GM23248 (cell line): ENCODE data around the gene PARP3. TPM values are rescaled to one million over a fixed set of nuclear protein-coding genes. Genes with fewer than 3 reads are reported as not detected.

Experiments
- DNase-seq: peaks from one replicate; pipeline ENCODE4 v3.0.0-alpha.2; 2015
- H2AFZ ChIP-seq: fragments of 200-600 bp; sonication (generic); 2 replicates; pipeline ENCODE4 v1.6.1; 2016; ENCODE audit warnings: antibody characterized with exemption
- H3F3A ChIP-seq: fragments of 200-600 bp; sonication (generic); 2 replicates; pipeline ENCODE4 v1.6.1; 2016; ENCODE audit warnings: mild to moderate bottlenecking, antibody characterized with exemption, mixed run types; ENCODE audit not compliant: insufficient read depth
- H3K27ac ChIP-seq: fragments of 200-600 bp; sonication (generic); 2 replicates; pipeline ENCODE4 v1.5.1; 2016; ENCODE audit warnings: mild to moderate bottlenecking
- H3K27me3 ChIP-seq: fragments of 200-600 bp; sonication (generic); replicated peaks from 2 replicates; pipeline ENCODE4 v1.6.1; 2016; ENCODE audit warnings: mild to moderate bottlenecking; ENCODE audit not compliant: insufficient read depth
- H3K36me3 ChIP-seq: fragments of 200-600 bp; sonication (generic); 2 replicates; pipeline ENCODE4 v1.6.1; 2016; ENCODE audit warnings: low read depth, mild to moderate bottlenecking
- H3K4me1 ChIP-seq: fragments of 200-600 bp; sonication (generic); 2 replicates; pipeline ENCODE4 v1.6.1; 2016; ENCODE audit warnings: mild to moderate bottlenecking; ENCODE audit not compliant: insufficient read depth
- H3K4me2 ChIP-seq: fragments of 200-600 bp; sonication (generic); one replicate; pipeline ENCODE4 v1.6.1; 2016; ENCODE audit warnings: mild to moderate bottlenecking; ENCODE audit not compliant: unreplicated experiment
- H3K4me3 ChIP-seq: fragments of 200-600 bp; sonication (generic); 2 replicates; pipeline ENCODE4 v1.5.1; 2016; ENCODE audit warnings: mild to moderate bottlenecking
- H3K79me2 ChIP-seq: fragments of 200-600 bp; sonication (generic); 2 replicates; pipeline ENCODE4 v1.6.1; 2016; ENCODE audit warnings: mild to moderate bottlenecking; ENCODE audit not compliant: insufficient read depth
- H3K9ac ChIP-seq: fragments of 200-600 bp; sonication (generic); 2 replicates; pipeline ENCODE4 v1.6.1; 2016; ENCODE audit warnings: mild to moderate bottlenecking
- H3K9me2 ChIP-seq: fragments of 200-600 bp; sonication (generic); 2 replicates; pipeline ENCODE4 v1.6.1; 2016; ENCODE audit warnings: mixed run types, mild to moderate bottlenecking, moderate library complexity; ENCODE audit not compliant: insufficient read depth
- H3K9me3 ChIP-seq: fragments of 200-600 bp; sonication (generic); one replicate; pipeline ENCODE4 v1.6.1; 2017; ENCODE audit warnings: low read depth
- H4K20me1 ChIP-seq: fragments of 200-600 bp; sonication (generic); 2 replicates; pipeline ENCODE4 v1.6.0; 2016; ENCODE audit not compliant: insufficient read depth
- EZH2 ChIP-seq: fragments of 200-600 bp; sonication (generic); IDR thresholded peaks from 2 replicates; pipeline ENCODE4 v1.6.1; 2018; ENCODE audit warnings: antibody characterized with exemption, mild to moderate bottlenecking; ENCODE audit not compliant: insufficient read depth, poor library complexity, severe bottlenecking
- EZH2phosphoT487 ChIP-seq: fragments of 200-600 bp; sonication (generic); IDR thresholded peaks from 2 replicates; pipeline ENCODE4 v1.6.1; 2018; ENCODE audit warnings: antibody characterized with exemption, moderate library complexity, mild to moderate bottlenecking, low read depth; ENCODE audit not compliant: insufficient read depth
- WGBS, 2 experiments: methylation state at CpG; one replicate each; pipeline ENCODE4 v1.1.6; 2015 to 2017; ENCODE audit warnings: low lambda C conversion rate in 2 of 2, low coverage in 1 of 2; ENCODE audit errors: missing lambda C conversion rate in 2 of 2; 5-methylcytosine and 5-hydroxymethylcytosine counted together
- in situ Hi-C: fragments of 300-500 bp; cut with MboI; formaldehyde crosslinking; loops from 2 replicates; pipeline ENCODE4 v1.15.0; 2020
- polyA plus RNA-seq: library from polyadenylated mRNA; unstranded; fragments of >200 nt; fragmentation: Nextera tagmentation; extraction: Ambion mirVana; gene quantifications from 2 replicates; pipeline ENCODE4 v1.2.1, GENCODE V29; 2016
- total RNA-seq: library from RNA; depleted of rRNA; stranded (reverse); fragments of >200 nt; shearing (Covaris generic); gene quantifications from 2 replicates; pipeline ENCODE4 v1.2.3, GENCODE V29; 2014

The PARP3 gene
- total and polyA plus RNA-seq, 2 experiments from 2014 or later, result 60.4 to 80.4 TPM

DNA sequence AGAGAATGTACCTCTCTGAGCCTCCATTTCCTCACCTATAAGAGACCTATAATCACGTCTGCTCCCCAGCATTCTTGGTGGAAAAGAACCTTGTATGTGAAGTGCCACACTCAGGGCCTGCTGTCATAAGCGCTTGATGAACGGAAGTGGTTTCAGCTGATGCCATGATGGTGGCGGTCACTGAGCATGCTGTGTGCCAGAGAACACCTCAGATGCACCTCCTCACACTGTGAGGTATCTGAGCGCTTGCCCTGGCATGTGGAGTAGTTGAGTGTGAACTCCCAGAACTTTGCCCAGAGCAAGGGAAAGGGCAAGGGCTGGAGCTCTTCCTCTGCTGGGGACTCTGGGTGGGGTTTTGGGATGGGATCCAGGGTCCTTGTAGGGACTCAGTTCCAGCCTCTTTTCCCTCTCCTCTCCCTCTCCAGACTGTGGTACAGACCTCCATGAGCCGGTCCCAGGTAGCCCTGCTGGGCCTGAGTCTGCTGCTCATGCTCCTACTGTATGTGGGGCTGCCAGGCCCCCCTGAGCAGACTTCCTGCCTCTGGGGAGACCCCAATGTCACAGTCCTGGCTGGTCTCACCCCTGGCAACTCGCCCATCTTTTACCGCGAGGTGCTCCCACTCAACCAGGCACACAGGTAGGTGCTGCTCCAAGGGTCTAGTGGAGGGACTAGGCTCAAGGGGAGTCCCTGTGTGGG, 35.4 kb downstream of the PARP3 start:
- Histone ChIP-seq H2AFZ (no peak overlapping the region), H3K27me3 (no peaks in the 10 kb centered on the region), H3K79me2 (peaks cover 38% of the 10 kb centered on the region), H3K4me1 (peaks cover 19% of the 10 kb centered on the region), H3K36me3 (no peaks in the 10 kb centered on the region), H3F3A (peaks cover 21% of the 10 kb centered on the region), H3K9me2 (no peaks in the 10 kb centered on the region), H3K4me2 (no peak overlapping the region), H4K20me1 (no peaks in the 10 kb centered on the region), H3K4me3 (no peak overlapping the region), H3K9ac (no peak overlapping the region), H3K9me3 (no peaks in the 10 kb centered on the region), H3K27ac (no peak overlapping the region)
- in situ Hi-C loops, result no loop called here
- 84 to 85% methylated on average over 9 of the region's 9 CpGs for WGBS, 2 experiments
- TF ChIP-seq EZH2 (no peak), EZH2phosphoT487 (no peak)
- DNase-seq, result no peak

DNA sequence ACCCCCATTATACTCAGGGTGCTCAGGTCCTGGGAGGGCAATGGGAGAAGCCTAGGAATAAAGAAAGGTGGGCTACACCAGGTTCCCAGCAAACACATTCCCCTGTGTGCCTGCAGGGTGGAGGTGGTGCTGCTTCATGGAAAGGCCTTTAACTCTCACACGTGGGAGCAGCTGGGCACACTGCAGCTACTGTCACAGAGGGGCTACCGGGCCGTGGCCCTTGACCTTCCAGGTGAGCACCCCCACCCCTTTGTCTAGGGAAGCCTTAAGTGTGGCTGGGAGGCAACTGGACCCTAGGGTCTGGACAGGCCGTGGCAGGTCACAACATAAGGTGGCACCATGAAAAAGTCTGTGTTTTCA, 36.0 kb downstream of the PARP3 start:
- in situ Hi-C loops, result no loop called here
- no peaks in the 10 kb centered on the region for H3K27me3 ChIP-seq
- no peaks in the 10 kb centered on the region for H3K9me3 ChIP-seq
- no peaks in the 10 kb centered on the region for H4K20me1 ChIP-seq
- H3K27ac ChIP-seq, result no peak overlapping the region
- no peaks in the 10 kb centered on the region for H3K9me2 ChIP-seq
- peaks cover 20% of the 10 kb centered on the region for H3K4me1 ChIP-seq
- DNase-seq, result no peak
- no peak overlapping the region for H3K9ac ChIP-seq
- TF ChIP-seq EZH2 (no peak), EZH2phosphoT487 (no peak)
- WGBS, 2 experiments, result 54 to 66% methylated on average over 4 of the region's 4 CpGs
- no peaks in the 10 kb centered on the region for H3K36me3 ChIP-seq
- H3F3A ChIP-seq, result peaks cover 24% of the 10 kb centered on the region
- H3K79me2 ChIP-seq, result peaks cover 34% of the 10 kb centered on the region
- H2AFZ ChIP-seq, result no peak overlapping the region
- H3K4me3 ChIP-seq, result no peak overlapping the region
- H3K4me2 ChIP-seq, result no peak overlapping the region

DNA sequence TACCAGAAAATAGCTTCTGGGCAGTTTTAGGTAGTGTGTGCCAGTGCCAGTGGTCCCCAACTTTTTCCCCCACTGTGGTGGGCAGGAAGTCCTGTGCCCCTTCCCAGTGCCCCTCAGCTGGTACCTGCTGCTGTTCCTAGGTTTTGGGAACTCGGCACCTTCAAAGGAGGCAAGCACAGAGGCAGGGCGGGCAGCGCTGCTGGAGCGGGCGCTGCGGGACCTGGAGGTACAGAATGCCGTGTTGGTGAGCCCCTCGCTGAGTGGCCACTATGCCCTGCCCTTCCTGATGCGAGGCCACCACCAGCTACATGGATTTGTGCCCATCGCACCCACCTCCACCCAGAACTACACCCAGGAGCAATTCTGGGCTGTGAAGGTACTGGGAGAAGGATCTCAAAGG, 38.1 kb downstream of the PARP3 start:
- H3K36me3 ChIP-seq, result no peaks in the 10 kb centered on the region
- H3K27me3 ChIP-seq, result no peaks in the 10 kb centered on the region

DNA sequence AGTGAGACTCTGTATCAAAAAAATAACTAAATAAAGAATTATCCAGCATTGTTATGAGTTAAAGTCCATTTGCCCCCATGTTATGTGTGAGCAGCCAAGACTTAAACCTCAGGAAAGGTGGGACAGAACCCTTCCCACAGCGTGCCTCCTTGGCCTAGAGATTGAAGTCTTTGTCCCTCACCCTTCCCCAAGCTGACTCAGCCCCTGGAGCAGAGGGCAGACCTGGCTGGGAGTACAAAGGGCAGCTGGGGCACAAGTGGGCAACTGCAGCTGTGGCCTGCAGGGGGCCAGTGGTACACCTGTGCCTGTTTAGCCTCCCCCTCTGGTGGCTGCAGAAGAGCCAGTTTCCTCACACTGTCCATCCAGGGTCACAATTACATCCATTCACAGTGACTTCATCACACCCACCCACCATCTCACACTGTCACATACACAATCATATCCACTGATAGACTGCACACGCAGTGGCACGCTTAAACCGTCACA, 40.2 kb downstream of the PARP3 start:
- no peaks in the 10 kb centered on the region for H3K36me3 ChIP-seq
- no peaks in the 10 kb centered on the region for H3K27me3 ChIP-seq
- H3K9me3 ChIP-seq, result no peaks in the 10 kb centered on the region
- peak overlapping the region; percentile 79 for H3K4me3 ChIP-seq
- TF ChIP-seq EZH2, result no peak
- no peak for TF ChIP-seq EZH2phosphoT487
- peaks cover 45% of the 10 kb centered on the region for H3K79me2 ChIP-seq
- no peaks in the 10 kb centered on the region for H4K20me1 ChIP-seq
- DNase-seq, result peak; percentile 59
- peak overlapping the region; percentile 96 for H3K4me2 ChIP-seq
- 3% methylated on average over 4 of the region's 4 CpGs for WGBS, 2 experiments
- in situ Hi-C loops, result no loop called here
- peaks cover 13% of the 10 kb centered on the region for H3F3A ChIP-seq
- H3K4me1 ChIP-seq, result peaks cover 18% of the 10 kb centered on the region
- peak overlapping the region; percentile 93 for H3K27ac ChIP-seq
- H2AFZ ChIP-seq, result peak overlapping the region; percentile 83
- H3K9ac ChIP-seq, result peak overlapping the region; percentile 88
- H3K9me2 ChIP-seq, result no peaks in the 10 kb centered on the region

More for the DNA sequence above, 38.1 kb downstream of the PARP3 start:
- DNase-seq, result no peak
- no peaks in the 10 kb centered on the region for H3K9me2 ChIP-seq
- H3F3A ChIP-seq, result peaks cover 27% of the 10 kb centered on the region
- H3K79me2 ChIP-seq, result peaks cover 45% of the 10 kb centered on the region
- no peaks in the 10 kb centered on the region for H3K9me3 ChIP-seq
- no peak overlapping the region for H3K4me2 ChIP-seq
- H2AFZ ChIP-seq, result no peak overlapping the region
- H3K9ac ChIP-seq, result no peak overlapping the region
- H3K4me1 ChIP-seq, result peaks cover 22% of the 10 kb centered on the region
- H3K4me3 ChIP-seq, result no peak overlapping the region
- no peak overlapping the region for H3K27ac ChIP-seq
- TF ChIP-seq EZH2phosphoT487 (no peak), EZH2 (no peak)
- in situ Hi-C loops, result no loop called here
- 92 to 94% methylated on average over 10 of the region's 10 CpGs for WGBS, 2 experiments
- H4K20me1 ChIP-seq, result no peaks in the 10 kb centered on the region
